ENCODE data around the gene FABP7.

Gene FABP7

GRCh38 chr6:122770835-122771601, 8.5 kb upstream of the FABP7 start:
- H3K4me3 ChIP-seq (ENCODE audit: low read length), result no peak overlapping the region
- H3K79me2 ChIP-seq (ENCODE audit: low read length), result no peaks in the 10 kb centered on the region
- no peaks in the 10 kb centered on the region for H3K27me3 ChIP-seq (ENCODE audit: low read depth, low read length)
- TF ChIP-seq EZH2phosphoT487 (IDR thresholded peaks at IDR 0.05; ENCODE audit: low read depth) (no peak), CTCF (IDR thresholded peaks at IDR 0.05; ENCODE audit: low read depth, low read length) (no peak)
- H3K27ac ChIP-seq (ENCODE audit: low read length), result no peak overlapping the region
- no peaks in the 10 kb centered on the region for H3K4me1 ChIP-seq (ENCODE audit: low read length)
- H3K36me3 ChIP-seq (replicated peaks; ENCODE audit: low read depth, low read length), result no peaks in the 10 kb centered on the region
- no peak overlapping the region for H3K4me2 ChIP-seq (ENCODE audit: low read length)
- no peaks in the 10 kb centered on the region for H3K9me3 ChIP-seq (ENCODE audit: insufficient read depth, low read length)
- H4K20me1 ChIP-seq (ENCODE audit: insufficient read depth, low read length), result no peaks in the 10 kb centered on the region
- H3K9ac ChIP-seq (ENCODE audit: low read length), result no peak overlapping the region
- H2AFZ ChIP-seq (ENCODE audit: low read depth, low read length), result no peak overlapping the region

GRCh38 chr6:122772724-122773415, 6.6 kb upstream of the FABP7 start:
- no peak overlapping the region for H3K4me3 ChIP-seq (ENCODE audit: low read length)
- TF ChIP-seq CTCF (IDR thresholded peaks at IDR 0.05; ENCODE audit: low read depth, low read length), result no peak
- no peak for TF ChIP-seq EZH2phosphoT487 (IDR thresholded peaks at IDR 0.05; ENCODE audit: low read depth)
- no peak overlapping the region for H3K27ac ChIP-seq (ENCODE audit: low read length)
- no peaks in the 10 kb centered on the region for H4K20me1 ChIP-seq (ENCODE audit: insufficient read depth, low read length)
- H3K4me1 ChIP-seq (ENCODE audit: low read length), result no peaks in the 10 kb centered on the region
- H3K79me2 ChIP-seq (ENCODE audit: low read length), result no peaks in the 10 kb centered on the region
- no peak overlapping the region for H3K9ac ChIP-seq (ENCODE audit: low read length)
- no peaks in the 10 kb centered on the region for H3K9me3 ChIP-seq (ENCODE audit: insufficient read depth, low read length)
- no peaks in the 10 kb centered on the region for H3K27me3 ChIP-seq (ENCODE audit: low read depth, low read length)
- H3K4me2 ChIP-seq (ENCODE audit: low read length), result no peak overlapping the region
- no peaks in the 10 kb centered on the region for H3K36me3 ChIP-seq (replicated peaks; ENCODE audit: low read depth, low read length)
- no peak overlapping the region for H2AFZ ChIP-seq (ENCODE audit: low read depth, low read length)

- Histone ChIP-seq H3K4me2 (ENCODE audit: low read length) (no peak overlapping the region), H3K9ac (ENCODE audit: low read length) (no peak overlapping the region), H3K79me2 (ENCODE audit: low read length) (no peaks in the 10 kb centered on the region), H3K4me1 (ENCODE audit: low read length) (no peaks in the 10 kb centered on the region), H3K9me3 (ENCODE audit: insufficient read depth, low read length) (no peaks in the 10 kb centered on the region), H3K4me3 (ENCODE audit: low read length) (no peak overlapping the region), H4K20me1 (ENCODE audit: insufficient read depth, low read length) (no peaks in the 10 kb centered on the region), H2AFZ (ENCODE audit: low read depth, low read length) (no peak overlapping the region), H3K27ac (ENCODE audit: low read length) (no peak overlapping the region), H3K36me3 (replicated peaks; ENCODE audit: low read depth, low read length) (no peaks in the 10 kb centered on the region), H3K27me3 (ENCODE audit: low read depth, low read length) (no peaks in the 10 kb centered on the region; the same call in 1 of the 2 replicates)
- TF ChIP-seq EZH2phosphoT487 (IDR thresholded peaks at IDR 0.05; ENCODE audit: low read depth) (no peak), CTCF (IDR thresholded peaks at IDR 0.05; ENCODE audit: low read depth, low read length) (no peak)
These were observed 3.5 kb upstream of the FABP7 start for GRCh38 chr6:122775975-122776374.

GRCh38 chr6:122778302-122778701, 1.2 kb upstream of the FABP7 start:
- Histone ChIP-seq H3K27ac (ENCODE audit: low read length) (no peak overlapping the region), H3K4me1 (ENCODE audit: low read length) (no peaks in the 10 kb centered on the region), H3K9me3 (ENCODE audit: insufficient read depth, low read length) (no peaks in the 10 kb centered on the region), H2AFZ (ENCODE audit: low read depth, low read length) (no peak overlapping the region), H3K4me3 (ENCODE audit: low read length) (no peak overlapping the region), H3K4me2 (ENCODE audit: low read length) (no peak overlapping the region), H3K36me3 (replicated peaks; ENCODE audit: low read depth, low read length) (no peaks in the 10 kb centered on the region), H3K79me2 (ENCODE audit: low read length) (no peaks in the 10 kb centered on the region), H3K9ac (ENCODE audit: low read length) (no peak overlapping the region), H4K20me1 (ENCODE audit: insufficient read depth, low read length) (no peaks in the 10 kb centered on the region), H3K27me3 (ENCODE audit: low read depth, low read length) (no peaks in the 10 kb centered on the region; the same call in 1 of the 2 replicates)
- TF ChIP-seq CTCF (IDR thresholded peaks at IDR 0.05; ENCODE audit: low read depth, low read length) (no peak), EZH2phosphoT487 (IDR thresholded peaks at IDR 0.05; ENCODE audit: low read depth) (no peak)

All from OCI-LY3 (cell line).